ENCODE measurements around the gene LRRC75B.

DNA sequence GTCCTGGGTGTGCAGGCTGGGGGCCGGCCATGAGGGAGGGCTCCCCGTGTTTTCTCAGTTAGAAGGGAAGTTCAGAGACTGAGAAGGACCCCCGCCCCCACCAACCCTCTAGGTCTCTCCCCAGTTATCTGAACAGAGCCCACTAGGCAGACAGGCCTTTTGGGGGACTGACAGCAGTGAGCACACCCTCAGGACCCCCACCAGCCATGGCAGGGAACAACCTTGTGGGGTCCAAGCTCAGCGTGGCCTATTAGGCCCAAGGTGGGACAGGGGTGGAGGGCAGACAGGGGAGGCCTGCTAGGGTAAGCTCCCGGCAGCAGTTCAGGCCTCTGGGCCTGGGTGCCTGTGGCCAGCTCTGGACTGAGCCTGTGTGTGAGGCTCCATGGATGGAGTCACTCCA is 5.6 kb downstream of the LRRC75B start:
- TF ChIP-seq FOSL1 (CRISPR knock-in tag; IDR thresholded peaks at IDR 0.05; ENCODE audit: borderline replicate concordance) (no peak), EZH2 (conservative IDR thresholded peaks at IDR 0.05; ENCODE audit: low read depth, low read length) (no peak), KAT8 (CRISPR knock-in tag; IDR thresholded peaks at IDR 0.05) (no peak), NR1H2 (CRISPR knock-in tag; IDR thresholded peaks at IDR 0.05; ENCODE audit: borderline replicate concordance, low read depth) (no peak), ESRRA (CRISPR knock-in tag; IDR thresholded peaks at IDR 0.05; ENCODE audit: low read depth) (no peak), ZSCAN31 (CRISPR knock-in tag; IDR thresholded peaks at IDR 0.05; ENCODE audit: low read depth) (no peak), NFRKB (IDR thresholded peaks at IDR 0.05) (no peak), POLR2A (IDR thresholded peaks at IDR 0.05; ENCODE audit: insufficient read depth in 1 of 2, low read depth in 2 of 2, low read length in 2 of 2) (no peak), GABPB1 (CRISPR knock-in tag; IDR thresholded peaks at IDR 0.05) (no peak)

All from HepG2 (cell line).